ENCODE results near the gene PON2.
"Not testable (repeated sequence)": the region's sequence is repeated elsewhere in the genome, so short reads cannot be mapped to it uniquely, and the experiment has no call there.

Gene PON2

DNA sequence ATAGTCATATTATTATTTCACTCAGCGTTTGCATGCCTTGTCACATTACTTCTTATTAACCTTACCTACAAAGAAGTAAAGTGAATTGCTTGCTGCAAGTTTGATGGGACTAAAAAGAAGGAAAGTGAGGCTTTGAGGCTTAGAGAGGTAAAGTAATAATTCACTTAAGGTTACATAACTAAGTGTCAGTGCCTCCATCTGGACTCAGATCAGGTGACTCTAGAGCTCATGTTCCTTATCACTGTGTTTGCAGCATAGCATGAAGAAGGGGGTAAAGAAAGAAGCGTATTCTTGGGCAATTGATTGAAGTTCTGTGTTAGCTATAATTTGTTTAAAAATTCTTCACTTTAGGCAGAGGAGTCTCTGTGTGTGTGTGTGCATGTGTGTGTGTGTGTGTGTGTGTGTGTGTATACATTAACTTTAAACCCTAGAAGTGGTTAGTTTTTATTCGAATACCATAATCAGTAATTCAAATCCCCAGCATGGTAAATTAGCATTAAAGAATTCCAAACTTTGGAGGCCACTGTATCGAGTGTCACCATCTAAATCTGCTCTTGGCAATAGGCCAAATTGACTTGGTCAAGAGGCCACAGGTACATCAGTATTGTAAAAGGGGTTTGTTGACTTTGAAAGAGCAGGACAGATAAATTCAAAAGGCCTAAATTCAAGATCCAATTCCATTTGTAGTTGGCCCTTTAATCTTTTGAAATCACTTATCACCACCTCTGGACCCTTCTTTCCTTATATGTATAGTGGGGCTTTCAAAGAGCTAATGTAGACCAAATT lies 36.5 kb downstream of the PON2 start:
- peak; percentile 63 for DNase-seq

GRCh38 chr7:95397381-95397780 lies 37.4 kb downstream of the PON2 start:
- no peak for DNase-seq

DNA sequence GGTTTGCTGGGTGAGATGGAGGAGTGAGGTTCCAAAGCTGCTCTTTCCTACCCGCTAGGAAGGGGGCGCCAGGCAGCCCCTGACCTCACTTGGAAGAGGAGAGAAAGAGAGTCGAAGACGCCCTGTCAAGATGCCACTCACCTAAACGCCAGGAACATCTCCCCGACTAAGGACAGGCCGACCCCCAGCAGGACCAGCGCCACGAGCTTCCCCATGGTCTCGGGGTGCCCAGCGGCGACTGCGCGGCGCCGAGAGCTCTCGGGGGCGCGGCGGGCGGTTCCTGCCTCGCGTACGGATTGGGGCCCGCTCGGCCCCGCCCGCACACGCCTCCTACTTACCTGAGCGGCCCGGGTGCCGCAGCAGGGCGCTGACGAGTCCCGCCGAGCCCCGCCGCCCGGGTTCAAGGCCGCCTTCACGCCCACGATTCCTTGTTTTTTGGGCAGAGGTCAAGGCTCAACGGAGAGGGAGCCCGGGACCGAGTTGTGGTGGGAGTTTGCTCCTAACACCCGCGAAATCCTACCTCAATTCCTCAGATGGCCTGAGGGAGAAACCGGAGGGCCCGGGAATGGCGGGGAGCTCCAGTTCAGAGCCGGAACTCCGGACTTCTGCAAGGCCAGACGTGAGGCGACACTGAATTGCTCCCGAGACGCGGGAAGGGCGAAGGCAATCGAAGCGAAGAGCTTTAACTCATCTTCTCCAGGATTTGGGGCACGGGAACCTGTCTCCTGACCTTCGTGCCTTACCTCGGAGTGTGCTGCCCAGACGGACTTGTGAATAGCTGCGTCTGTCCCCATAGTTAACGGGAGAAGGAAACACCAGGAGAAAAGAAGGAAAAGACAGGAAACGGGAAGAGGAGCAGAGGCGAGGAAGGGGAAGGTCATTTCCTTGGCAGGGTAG lies 38.4 kb downstream of the PON2 start, which contains the start of gene PON3:
Gene PON3, minus strand, starts transcription at position 240 of the 897 bp plus-strand sequence. Its CDS starts 25 bp downstream, at position 215.
- DNase-seq, result peak; percentile 70

DNA sequence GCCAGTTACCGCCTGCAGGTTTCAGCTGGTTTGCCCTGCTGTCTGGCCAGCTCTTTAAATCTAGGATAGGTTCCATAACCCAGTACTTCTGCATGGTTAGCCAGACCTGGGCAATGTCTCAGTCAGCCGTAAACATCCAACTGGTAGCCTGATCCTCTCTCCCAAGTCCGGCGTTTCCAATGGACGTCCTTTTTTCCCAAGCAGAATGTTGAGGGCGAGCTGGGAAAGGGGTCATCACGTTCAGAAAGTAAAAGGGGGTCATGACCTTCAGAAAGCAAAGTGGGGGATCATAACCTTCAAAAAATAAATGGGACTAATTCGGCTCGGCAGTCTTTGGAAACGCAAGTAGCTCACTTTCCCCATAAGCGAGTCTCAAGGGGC lies 39.1 kb downstream of the PON2 start:
- peak; percentile 19 for DNase-seq

DNA sequence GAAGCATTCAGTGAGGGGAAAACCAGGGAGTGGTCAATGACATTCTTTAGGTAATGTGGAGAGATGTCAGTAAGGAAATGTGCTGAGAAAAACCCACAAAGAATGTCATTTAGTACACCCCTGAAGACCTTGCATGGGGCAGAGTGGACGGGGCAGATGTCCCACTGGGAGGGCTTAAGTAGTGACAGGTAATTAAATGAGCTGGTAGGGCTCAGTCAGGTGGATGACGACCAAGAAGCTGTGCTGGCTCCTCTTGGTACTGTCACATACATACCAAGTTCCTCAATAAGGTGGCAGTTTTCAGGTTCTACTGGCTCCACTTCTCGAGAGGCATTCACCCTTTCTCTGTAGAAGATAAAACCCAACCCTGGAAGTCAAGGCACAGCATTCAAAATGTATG lies 40.5 kb downstream of the PON2 start:
- DNase-seq, result no peak

DNA sequence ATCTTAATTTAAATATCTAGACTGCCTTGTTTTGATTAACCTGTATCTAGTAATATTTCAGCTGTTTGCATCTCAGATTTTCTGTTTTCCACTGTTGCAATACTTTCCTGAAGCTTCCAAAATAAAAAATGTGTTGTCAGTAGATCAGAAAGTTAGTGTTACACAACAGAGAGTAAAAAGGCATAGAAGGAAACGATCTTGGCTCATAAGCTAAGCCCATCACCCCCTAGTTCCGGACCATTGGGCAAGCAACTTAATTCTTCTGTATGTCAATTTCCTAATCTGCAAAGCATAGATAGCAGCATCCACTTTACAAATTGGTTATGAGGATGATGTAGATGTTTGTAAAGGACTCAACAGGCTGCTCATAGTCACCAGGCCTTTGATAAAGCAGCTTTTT lies 43.1 kb downstream of the PON2 start:
- no peak for DNase-seq

DNA sequence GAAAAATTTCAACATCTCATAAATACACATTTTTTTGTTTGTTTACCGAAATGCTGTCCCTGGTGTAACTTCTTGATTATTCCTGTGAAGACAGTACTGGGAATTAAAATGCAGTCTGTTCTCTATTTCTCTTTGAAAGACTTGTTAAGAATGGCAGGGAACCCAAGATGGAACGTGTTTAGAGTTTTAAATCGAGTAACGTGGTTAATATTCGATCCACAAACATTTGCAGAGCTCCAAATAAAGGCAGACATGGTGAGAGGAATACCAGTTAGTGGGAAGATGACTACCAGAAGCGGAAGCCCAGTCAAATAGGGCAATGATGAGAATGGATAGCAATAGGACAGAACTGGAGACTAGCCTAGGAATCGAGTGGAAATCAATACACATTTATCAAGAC lies 45.3 kb downstream of the PON2 start:
- no peak for DNase-seq

DNA sequence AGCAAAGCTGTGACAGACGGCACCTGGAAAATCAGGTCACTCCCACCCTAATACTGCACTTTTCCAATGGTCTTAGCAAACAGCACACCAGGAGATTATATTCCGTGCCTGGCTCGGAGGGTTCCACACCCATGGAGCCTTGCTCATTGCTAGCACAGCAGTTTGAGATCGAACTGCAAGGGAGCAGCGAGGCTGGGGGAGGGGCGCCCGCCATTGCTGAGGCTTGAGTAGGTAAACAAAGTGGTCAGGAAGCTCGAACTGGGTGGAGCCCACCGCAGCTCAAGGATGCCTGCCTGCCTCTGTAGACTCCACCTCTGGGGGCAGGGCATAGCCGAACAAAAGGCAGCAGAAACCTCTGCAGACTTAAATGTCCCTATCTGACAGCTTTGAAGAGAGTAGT lies 55.4 kb downstream of the PON2 start:
- DNase-seq, result not testable (repeated sequence)

- DNase-seq, result no peak
These were observed 58.0 kb downstream of the PON2 start for GRCh38 chr7:95376632-95377400.

DNA sequence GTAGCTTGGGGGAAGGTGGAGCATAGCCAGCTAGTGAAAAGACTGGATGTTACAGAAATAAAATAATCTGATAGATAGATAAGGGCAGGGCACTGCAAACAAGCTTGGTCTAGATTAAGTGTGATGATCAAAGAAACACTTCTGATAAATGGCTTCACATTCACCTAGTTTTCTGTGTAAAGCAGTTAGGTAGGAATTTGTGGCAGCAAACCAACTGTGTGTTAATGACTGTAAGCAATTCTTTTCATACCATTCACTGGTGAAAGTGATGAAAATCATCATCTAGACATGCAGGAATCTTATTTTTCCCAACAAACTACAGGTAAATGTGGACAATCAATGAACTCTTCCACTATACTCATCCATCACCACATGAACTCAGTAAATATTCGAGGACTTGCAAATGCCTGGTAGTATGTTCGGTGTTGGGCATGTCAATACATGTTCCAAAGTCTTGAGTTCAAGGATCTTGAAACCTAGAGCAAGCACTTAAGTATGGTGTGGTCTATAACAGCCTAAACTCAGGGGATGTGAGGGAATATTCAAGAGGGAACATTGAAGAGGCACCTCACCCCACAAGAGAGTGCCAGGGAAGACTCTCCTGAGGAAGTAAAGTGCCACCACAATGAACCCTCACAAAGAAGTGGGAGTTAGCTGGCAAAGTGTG lies 59.1 kb downstream of the PON2 start:
- no peak for DNase-seq

DNA sequence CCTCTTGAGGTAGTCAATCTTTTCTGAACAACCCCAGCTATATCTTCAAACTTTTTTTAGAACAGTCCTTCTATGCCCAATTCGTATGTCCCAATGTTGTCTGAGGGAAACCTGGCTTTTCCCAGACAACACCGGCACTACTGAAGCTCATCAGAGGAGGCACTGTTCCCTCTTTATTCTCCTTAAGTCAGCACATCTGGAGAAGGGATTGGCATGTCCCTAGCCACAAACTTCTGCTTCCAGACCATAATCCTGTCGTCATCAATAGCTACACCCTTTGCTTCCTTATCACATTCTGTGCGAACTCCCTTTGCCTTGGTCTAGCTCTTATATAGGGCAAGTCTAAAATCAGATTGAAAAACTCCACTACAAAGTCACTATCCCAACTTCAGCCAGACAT lies 61.5 kb downstream of the PON2 start:
- no peak for DNase-seq

GRCh38 chr7:95368235-95368634 lies 66.6 kb downstream of the PON2 start:
- no peak for DNase-seq

DNA sequence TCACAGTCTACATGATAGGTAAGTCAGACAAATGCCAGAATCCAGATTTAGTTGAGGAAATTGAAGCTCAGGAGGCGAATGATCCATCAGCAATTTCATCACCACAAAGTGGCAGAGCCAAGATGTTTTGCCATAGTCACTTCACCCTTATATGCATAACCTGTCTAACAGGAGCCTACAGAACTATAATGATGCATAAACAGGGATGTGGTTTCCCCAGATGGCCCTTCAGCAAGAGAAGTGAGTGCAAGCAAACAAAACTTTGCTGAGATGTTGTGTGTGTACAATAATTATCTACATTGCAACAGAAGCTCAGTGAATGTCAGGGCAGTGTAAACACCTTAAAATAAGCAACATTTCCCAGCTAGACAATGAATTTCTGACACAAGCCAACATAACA lies 67.2 kb downstream of the PON2 start:
- DNase-seq, result no peak

GRCh38 chr7:95365151-95365550 lies 69.7 kb downstream of the PON2 start:
- DNase-seq, result no peak

DNA sequence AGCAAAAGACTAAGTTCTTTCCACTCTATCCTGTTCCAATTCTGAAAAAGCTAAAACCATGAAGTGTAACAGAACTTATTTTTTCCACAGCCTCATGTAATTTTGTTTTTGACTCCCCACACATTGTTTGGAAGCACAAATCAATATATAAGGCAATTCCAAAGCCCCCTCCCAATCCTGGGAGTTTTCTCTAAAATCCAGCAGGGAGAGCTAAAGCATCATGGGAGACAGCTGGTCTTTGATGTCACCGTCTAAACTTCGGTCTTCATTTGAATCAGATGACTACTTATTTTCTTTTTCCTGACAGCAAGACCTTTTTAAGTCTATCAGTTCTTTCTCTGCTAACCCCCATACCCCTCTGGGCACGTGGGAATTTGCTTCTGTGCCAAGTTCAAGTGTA lies 77.2 kb downstream of the PON2 start:
- DNase-seq, result peak; percentile 21
